Activated naive CD4-positive, alpha-beta T cell treated with anti-CD3 and anti-CD28 coated beads for 36 hours (primary cell): ENCODE measurements around the gene IBA57. TPM values are rescaled to one million over a fixed set of nuclear protein-coding genes. Genes with fewer than 3 reads are reported as not detected.
"Not testable (repeated sequence)": the region's sequence is repeated elsewhere in the genome, so short reads cannot be mapped to it uniquely, and the experiment has no call there.

Experiments used
- CTCF ChIA-PET: fragments of 350-600 bp; sonication (Branson Sonifier 250); formaldehyde crosslinking; loops from one replicate; lab custom pipeline; 2021; ENCODE audit warnings: antibody characterized with exemption; lab: Charles Lee
- DNase-seq: peaks from one replicate; pipeline ENCODE4 v3.0.0-alpha.2; 2020
- H3K27ac Mint-ChIP-seq: one replicate; pipeline ENCODE4 v1.8.0; 2021; ENCODE audit warnings: mild to moderate bottlenecking, mixed read lengths
- H3K27me3 Mint-ChIP-seq: one replicate; pipeline ENCODE4 v1.8.0; 2021; ENCODE audit warnings: low read depth, mixed read lengths
- H3K36me3 Mint-ChIP-seq: one replicate; pipeline ENCODE4 v1.8.0; 2021; ENCODE audit warnings: low read depth, mixed read lengths
- H3K4me1 Mint-ChIP-seq: one replicate; pipeline ENCODE4 v1.8.0; 2021; ENCODE audit warnings: low read depth, mixed read lengths
- H3K4me3 Mint-ChIP-seq: one replicate; pipeline ENCODE4 v1.8.0; 2021; ENCODE audit warnings: mild to moderate bottlenecking, moderate library complexity, mixed read lengths
- H3K9me3 Mint-ChIP-seq: one replicate; pipeline ENCODE4 v1.8.0; 2021; ENCODE audit warnings: mixed read lengths
- intact Hi-C: fragments of 100-400 bp; cut with micrococcal nuclease; formaldehyde crosslinking; loops from one replicate; pipeline ENCODE4 v1.15.1; 2023
- total RNA-seq, 2 experiments: library from RNA; stranded (reverse); gene quantifications; one replicate each; pipeline ENCODE4 v1.2.3, GENCODE V29; 2021

The IBA57 gene
- total RNA-seq, 2 experiments from 2014 or later = 4.9 to 5.5 TPM

GRCh38 chr1:228215663-228216116 is 50.1 kb downstream of the IBA57 start:
- no peak for DNase-seq
- Mint-ChIP-seq H3K9me3 (no peaks in the 10 kb centered on the region), H3K27me3 (no peaks in the 10 kb centered on the region), H3K4me1 (no peaks in the 10 kb centered on the region), H3K36me3 (no peaks in the 10 kb centered on the region), H3K27ac (no peak overlapping the region), H3K4me3 (no peak overlapping the region)
- intact Hi-C loops = no loop called here
- CTCF ChIA-PET = interaction anchor here (0.5 kb wide), 1 partner anchor 1252 kb away, joined by 7 read pairs; no protein-coding TSS in a partner anchor

GRCh38 chr1:228216371-228217320 is 51.0 kb downstream of the IBA57 start:
- Mint-ChIP-seq H3K4me1 (no peaks in the 10 kb centered on the region), H3K4me3 (no peak overlapping the region), H3K36me3 (peaks cover 2% of the 10 kb centered on the region), H3K27me3 (no peaks in the 10 kb centered on the region), H3K9me3 (no peaks in the 10 kb centered on the region), H3K27ac (no peak overlapping the region)
- intact Hi-C loops = no loop called here
- no peak for DNase-seq
- CTCF ChIA-PET = interaction anchor here (1.0 to 1.2 kb wide), 2 partner anchors 36 to 107 kb away, joined by 3 to 7 read pairs; partner anchors contain the start of gene MRPL55

GRCh38 chr1:228217551-228218344 is 52.1 kb downstream of the IBA57 start:
- Mint-ChIP-seq H3K36me3 (peaks cover 5% of the 10 kb centered on the region), H3K4me3 (no peak overlapping the region), H3K27ac (no peak overlapping the region), H3K4me1 (no peaks in the 10 kb centered on the region), H3K9me3 (no peaks in the 10 kb centered on the region), H3K27me3 (no peaks in the 10 kb centered on the region)
- intact Hi-C loops = no loop called here
- CTCF ChIA-PET = interaction anchor here (1.0 to 1.2 kb wide), 3 partner anchors 37 to 120 kb away, joined by 3 to 7 read pairs (median 4); partner anchors contain the start of gene MRPL55
- no peak for DNase-seq

GRCh38 chr1:228218513-228219244 is 53.1 kb downstream of the IBA57 start:
- no peaks in the 10 kb centered on the region for H3K9me3 Mint-ChIP-seq
- no peaks in the 10 kb centered on the region for H3K27me3 Mint-ChIP-seq
- H3K27ac Mint-ChIP-seq = no peak overlapping the region
- H3K36me3 Mint-ChIP-seq = peaks cover 12% of the 10 kb centered on the region
- CTCF ChIA-PET = interaction anchor here (1.1 to 1.2 kb wide), 2 partner anchors 38 to 121 kb away, joined by 4 to 7 read pairs; no protein-coding TSS in a partner anchor
- intact Hi-C loops = no loop called here
- H3K4me1 Mint-ChIP-seq = no peaks in the 10 kb centered on the region
- no peak overlapping the region for H3K4me3 Mint-ChIP-seq
- no peak for DNase-seq

- peaks cover 5% of the 10 kb centered on the region for H3K9me3 Mint-ChIP-seq
- H3K27ac Mint-ChIP-seq = no peak overlapping the region
- no peak for DNase-seq
- peaks cover 19% of the 10 kb centered on the region for H3K36me3 Mint-ChIP-seq
- CTCF ChIA-PET = no interaction called here
- intact Hi-C loops = no loop called here
- no peaks in the 10 kb centered on the region for H3K4me1 Mint-ChIP-seq
- H3K27me3 Mint-ChIP-seq = no peaks in the 10 kb centered on the region
- no peak overlapping the region for H3K4me3 Mint-ChIP-seq
Measured at GRCh38 chr1:228219245-228219961, 53.8 kb downstream of the IBA57 start.

GRCh38 chr1:228219962-228220780 is 54.6 kb downstream of the IBA57 start:
- no peak for DNase-seq
- Mint-ChIP-seq H3K27me3 (no peaks in the 10 kb centered on the region), H3K4me1 (no peaks in the 10 kb centered on the region), H3K4me3 (no peak overlapping the region), H3K36me3 (peaks cover 26% of the 10 kb centered on the region), H3K9me3 (peaks cover 12% of the 10 kb centered on the region), H3K27ac (no peak overlapping the region)
- CTCF ChIA-PET = no interaction called here
- intact Hi-C loops = no loop called here

- H3K4me1 Mint-ChIP-seq, DNase-seq, H3K4me3 Mint-ChIP-seq, intact Hi-C loops, H3K27me3 Mint-ChIP-seq, H3K27ac Mint-ChIP-seq: not testable (repeated sequence)
- CTCF ChIA-PET = interaction anchor here (0.6 kb wide), 1 partner anchor 45 kb away, joined by 3 read pairs; no protein-coding TSS in a partner anchor
- Mint-ChIP-seq H3K9me3 (peaks cover 13% of the 10 kb centered on the region), H3K36me3 (peaks cover 35% of the 10 kb centered on the region)
Measured at GRCh38 chr1:228221097-228221496, 55.5 kb downstream of the IBA57 start.

- H3K4me1 Mint-ChIP-seq = no peaks in the 10 kb centered on the region
- intact Hi-C loops = no loop called here
- H3K27me3 Mint-ChIP-seq = no peaks in the 10 kb centered on the region
- H3K4me3 Mint-ChIP-seq = no peak overlapping the region
- CTCF ChIA-PET = no interaction called here
- no peak overlapping the region for H3K27ac Mint-ChIP-seq
- no peak for DNase-seq
- H3K9me3 Mint-ChIP-seq = peaks cover 13% of the 10 kb centered on the region
- peaks cover 38% of the 10 kb centered on the region for H3K36me3 Mint-ChIP-seq
Measured at GRCh38 chr1:228222548-228222947, 56.9 kb downstream of the IBA57 start.

- Mint-ChIP-seq H3K36me3 (peaks cover 49% of the 10 kb centered on the region), H3K4me1 (no peaks in the 10 kb centered on the region), H3K4me3 (no peak overlapping the region), H3K27ac (no peak overlapping the region), H3K27me3 (no peaks in the 10 kb centered on the region), H3K9me3 (peaks cover 13% of the 10 kb centered on the region)
- intact Hi-C loops = no loop called here
- CTCF ChIA-PET = no interaction called here
- no peak for DNase-seq
Measured at GRCh38 chr1:228224198-228225164, 58.9 kb downstream of the IBA57 start.

GRCh38 chr1:228225165-228225710 is 59.6 kb downstream of the IBA57 start:
- CTCF ChIA-PET = no interaction called here
- Mint-ChIP-seq H3K27ac (no peak overlapping the region), H3K27me3 (no peaks in the 10 kb centered on the region), H3K9me3 (peaks cover 13% of the 10 kb centered on the region), H3K4me3 (no peak overlapping the region), H3K4me1 (no peaks in the 10 kb centered on the region), H3K36me3 (peaks cover 50% of the 10 kb centered on the region)
- no peak for DNase-seq
- intact Hi-C loops = no loop called here
